ENCODE results near the gene TNC.

TNC gene

DNA sequence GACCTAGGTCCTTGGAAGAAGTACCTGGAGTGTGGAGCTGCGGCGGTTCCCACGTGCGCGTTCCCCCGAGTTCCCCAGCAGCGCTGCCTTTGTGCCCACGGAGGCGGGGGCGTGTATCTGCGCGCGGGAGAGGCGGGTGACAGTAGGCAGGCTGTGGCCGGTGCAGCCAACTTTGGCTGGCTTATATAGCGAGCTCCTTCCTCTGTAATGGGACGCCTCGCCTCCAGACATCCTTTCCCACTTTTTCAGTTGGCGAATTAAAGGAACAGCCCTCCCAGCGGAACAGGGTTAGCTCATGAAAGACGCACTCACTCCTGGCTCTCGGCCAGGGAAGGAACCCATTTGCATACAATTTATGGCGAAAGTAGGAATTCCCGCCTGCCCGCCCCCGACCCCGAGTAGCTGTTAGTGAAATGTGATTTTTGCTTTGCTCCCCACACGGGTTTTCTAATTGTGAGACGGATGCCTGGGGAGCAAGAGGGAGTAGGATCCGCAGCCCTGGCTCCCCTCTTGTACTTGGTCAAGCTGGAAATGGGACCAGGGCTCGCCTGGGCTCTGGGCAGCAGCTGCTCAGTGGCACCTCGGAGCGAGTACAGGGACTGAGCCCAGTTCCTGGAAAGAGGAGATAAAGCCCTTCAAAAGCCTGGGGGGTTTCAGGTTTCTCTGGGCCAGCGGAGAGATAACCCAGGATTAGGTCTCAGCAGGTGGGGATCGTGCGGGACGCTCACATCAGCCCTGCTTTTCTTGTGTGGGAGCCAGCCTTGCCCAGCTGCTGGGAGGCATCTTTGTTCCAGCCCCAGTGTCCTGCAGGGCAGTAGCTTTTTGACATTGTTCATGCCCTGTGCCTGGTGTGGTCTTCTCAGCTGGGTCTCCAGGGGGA lies at the start of gene TNC:
Gene TNC (minus strand): TSS at position 159 of the 880 bp plus-strand sequence. CDS start 27,139 bp downstream, outside the sequence.
- DNase-seq (ENCODE audit: low read depth): peak; percentile 91

DNA sequence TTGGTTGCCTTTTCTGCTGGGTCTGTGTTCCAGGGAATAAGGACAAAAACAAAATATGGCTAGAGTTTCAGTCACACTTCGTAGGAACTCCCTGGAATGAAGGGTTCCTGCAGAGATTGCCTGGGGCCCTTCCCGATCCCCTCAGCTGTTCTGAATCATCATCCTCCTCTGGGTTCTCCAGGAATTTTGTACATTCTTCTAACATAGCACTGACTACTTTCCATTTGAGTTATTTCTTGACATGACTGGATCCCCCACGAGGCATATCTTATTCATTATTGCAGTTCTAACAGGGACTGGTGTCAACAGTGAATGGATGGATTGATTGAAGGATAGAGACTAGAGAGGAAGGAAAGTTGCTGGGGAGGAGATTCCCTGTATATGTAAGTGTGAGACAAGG lies 49.2 kb upstream of the TNC start:
- DNase-seq (ENCODE audit: low read depth): peak; percentile 98

DNA sequence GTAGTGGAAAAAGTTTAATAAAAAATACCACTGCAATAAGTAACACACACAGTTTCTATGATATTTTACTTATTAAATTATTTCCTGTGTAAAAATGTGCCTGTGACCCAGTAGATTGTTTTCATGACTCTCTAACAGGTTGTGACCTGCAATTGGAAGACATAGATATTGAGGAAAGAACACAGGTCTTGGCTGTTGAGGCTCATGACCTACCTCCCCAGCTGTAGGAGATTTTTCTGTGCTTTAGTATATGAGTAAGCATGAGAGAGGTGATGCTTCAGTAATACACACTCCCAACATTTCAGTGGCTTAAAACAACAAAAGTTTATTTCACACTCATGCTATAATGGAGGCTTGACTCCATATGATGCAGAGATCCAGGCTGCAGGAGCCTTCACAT lies 47.3 kb upstream of the TNC start:
- DNase-seq (ENCODE audit: low read depth): no peak

DNA sequence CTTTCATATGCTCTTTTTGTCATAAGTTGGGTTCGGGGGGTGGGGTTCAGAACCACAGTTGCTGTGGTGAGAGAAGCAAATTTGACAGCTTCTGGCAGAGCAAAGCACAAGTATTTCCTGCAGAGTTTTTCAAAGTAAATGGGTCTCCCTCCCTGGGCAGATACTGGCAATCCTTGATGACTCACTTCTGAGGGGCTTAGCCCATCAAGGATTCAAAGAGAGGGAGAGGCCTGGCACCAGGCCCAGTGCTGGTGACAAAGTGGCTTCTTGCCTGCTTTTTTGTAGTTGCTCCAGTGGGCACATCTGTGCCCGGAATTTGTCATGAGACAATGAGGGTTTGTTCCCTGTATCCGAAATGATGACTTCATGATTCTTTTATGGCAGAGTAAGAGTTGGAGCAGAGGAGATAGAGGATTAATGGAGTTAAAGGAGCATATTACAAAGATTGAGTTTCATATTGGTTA lies 46.6 kb upstream of the TNC start:
- peak; percentile 66 for DNase-seq (ENCODE audit: low read depth)

GRCh38 chr9:115162946-115163345 lies 45.0 kb upstream of the TNC start:
- peak; percentile 54 for DNase-seq (ENCODE audit: low read depth)

- peak; percentile 60 for DNase-seq (ENCODE audit: low read depth)
Measured at GRCh38 chr9:115161446-115161845, 43.5 kb upstream of the TNC start.

DNA sequence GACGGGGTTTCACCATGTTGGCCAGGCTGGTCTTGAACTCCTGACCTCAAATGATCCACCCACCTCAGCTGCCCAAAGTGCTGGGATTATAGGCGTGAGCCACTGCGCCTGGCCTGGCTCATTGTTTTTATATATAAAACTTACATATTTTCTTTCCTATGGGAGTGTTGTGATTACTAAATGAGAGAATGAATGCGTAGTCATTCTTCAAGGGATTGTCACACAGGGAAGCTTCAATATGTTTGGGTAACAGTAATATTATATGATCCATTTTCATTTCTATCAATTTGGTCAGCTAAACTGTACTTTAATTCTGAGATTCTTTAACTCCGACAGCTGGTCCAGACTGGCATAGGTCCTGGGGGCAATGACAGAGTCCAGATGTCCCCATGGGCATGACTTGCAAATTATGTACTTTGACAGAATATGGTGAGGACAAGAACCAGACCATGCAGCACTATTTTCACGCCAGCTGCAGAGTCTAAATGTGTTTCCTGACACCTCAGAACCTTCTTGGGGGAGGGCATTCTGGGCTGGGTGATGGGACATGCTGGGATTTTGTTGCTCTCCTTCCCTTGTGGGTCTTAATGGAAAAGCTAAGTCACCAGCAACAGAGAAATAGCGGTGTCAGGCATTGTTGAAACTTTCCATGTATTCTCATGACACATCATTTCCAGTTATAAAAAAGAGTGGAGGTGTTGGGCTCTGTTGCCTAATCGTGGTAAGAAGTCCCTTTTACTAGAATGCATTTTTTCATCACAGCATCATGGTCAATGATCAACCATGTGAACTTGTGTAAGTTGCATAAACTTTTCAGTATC lies 40.9 kb upstream of the TNC start:
- peak; percentile 87 for DNase-seq (ENCODE audit: low read depth)

DNA sequence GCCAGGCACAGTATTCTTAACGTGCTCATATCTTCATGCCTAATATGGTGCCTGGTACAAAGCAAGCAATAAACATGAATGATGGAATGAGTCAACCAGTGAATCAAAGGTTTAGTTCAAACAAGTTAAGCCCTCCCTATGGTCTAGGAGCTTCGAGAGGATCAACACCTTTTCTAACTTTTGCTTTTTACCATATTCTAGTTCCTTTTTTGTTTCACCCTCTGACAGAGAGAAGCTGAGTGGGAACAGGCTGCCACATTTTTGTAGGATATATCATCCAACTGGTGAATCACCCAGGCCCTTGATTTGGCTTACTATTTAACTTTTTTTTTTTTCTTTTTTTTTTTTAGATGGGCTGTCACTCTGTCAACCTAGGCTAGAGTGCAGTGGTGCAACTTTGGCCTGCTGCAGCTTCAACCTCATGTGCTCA lies 39.3 kb upstream of the TNC start:
- peak; percentile 92 for DNase-seq (ENCODE audit: low read depth)

GRCh38 chr9:115155037-115155436 lies 37.1 kb upstream of the TNC start:
- no peak for DNase-seq (ENCODE audit: low read depth)

DNA sequence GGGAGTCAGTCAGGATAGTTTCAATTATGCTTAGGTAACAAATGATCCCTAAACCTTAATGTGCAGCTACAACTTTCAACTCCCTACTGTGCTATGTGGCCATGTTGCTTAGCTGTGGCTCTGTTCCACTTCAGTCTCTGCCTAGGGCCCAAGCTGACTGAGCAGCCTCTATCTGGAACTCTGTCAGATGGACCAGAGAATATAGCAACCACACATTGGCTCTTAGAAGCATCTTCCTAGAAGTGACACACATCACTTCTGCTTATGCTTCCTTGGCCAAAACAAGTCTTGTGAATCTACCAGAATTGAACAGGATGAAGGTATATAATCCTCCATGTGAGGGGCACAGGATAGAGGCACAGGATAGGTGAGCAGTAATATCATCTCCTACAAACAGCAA lies 36.7 kb upstream of the TNC start:
- DNase-seq (ENCODE audit: low read depth): no peak

GRCh38 chr9:115152281-115152820 lies 34.4 kb upstream of the TNC start:
- DNase-seq (ENCODE audit: low read depth): no peak

- DNase-seq (ENCODE audit: low read depth): no peak
Measured at GRCh38 chr9:115148721-115149120, 30.8 kb upstream of the TNC start.

- peak; percentile 98 for DNase-seq (ENCODE audit: low read depth)
Measured at GRCh38 chr9:115146581-115147021, 28.6 kb upstream of the TNC start.

- DNase-seq (ENCODE audit: low read depth): peak; percentile 70
Measured at GRCh38 chr9:115144706-115145105, 26.7 kb upstream of the TNC start.

GRCh38 chr9:115143689-115144088 lies 25.7 kb upstream of the TNC start:
- DNase-seq (ENCODE audit: low read depth): no peak

DNA sequence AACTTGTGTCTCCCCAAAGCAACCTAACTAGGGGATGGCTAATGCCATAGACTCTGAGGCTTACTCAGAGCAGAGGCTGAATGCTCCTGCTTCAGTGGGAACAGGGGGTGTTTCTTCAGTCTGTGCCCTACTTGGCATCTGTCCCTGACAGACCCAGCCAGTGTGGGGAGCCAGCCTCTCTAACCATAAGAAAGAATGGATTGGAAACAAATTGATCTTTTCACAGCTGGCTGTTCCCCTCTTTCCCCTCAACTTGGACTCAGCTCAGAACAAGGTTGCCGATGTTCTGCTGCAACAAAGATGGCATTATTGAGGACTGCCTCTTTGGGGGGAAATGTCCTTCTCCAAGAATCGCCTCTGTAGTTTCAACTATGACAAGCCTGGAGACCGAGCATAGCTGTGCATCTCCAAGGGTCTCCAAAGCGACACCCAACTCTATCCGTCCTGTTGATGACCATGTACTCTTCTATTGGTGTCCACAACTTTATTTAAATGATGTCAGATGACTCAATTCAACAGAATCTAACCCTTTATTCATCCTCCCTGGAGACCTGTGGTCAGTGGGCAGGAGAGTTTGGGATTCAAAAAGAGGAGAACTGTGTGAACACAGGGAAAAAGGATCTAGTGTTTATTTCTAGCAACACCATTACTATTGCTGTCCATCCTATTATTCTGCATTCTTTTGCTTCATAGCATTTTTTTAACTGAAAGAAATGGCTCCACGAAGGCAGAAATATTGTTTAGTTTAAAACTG lies 24.7 kb upstream of the TNC start:
- peak; percentile 44 for DNase-seq (ENCODE audit: low read depth)

GRCh38 chr9:115142090-115142489 lies 24.1 kb upstream of the TNC start:
- no peak for DNase-seq (ENCODE audit: low read depth)

GRCh38 chr9:115141612-115142011 lies 23.7 kb upstream of the TNC start:
- DNase-seq (ENCODE audit: low read depth): no peak

DNA sequence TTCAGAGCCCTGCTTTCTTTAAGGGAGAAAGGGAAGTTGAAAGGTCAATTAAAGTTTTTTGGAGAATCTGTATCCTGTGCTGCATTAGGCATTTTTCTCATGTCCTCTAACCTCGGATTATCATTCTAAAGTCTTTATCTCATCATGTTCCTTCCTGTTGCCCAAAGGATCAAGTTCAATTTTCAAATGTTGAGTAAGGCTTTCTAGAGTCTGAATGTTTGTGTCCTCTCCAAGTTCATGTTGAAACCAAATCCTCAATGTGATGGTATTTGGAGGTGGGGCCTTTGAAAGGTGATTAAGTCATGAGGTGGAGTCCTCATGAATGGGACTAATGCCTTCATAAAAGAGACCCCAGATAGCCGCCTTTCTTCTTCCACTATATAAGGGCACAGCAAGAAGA lies 20.2 kb upstream of the TNC start:
- DNase-seq (ENCODE audit: low read depth): peak; percentile 44

- DNase-seq (ENCODE audit: low read depth): no peak
Measured at GRCh38 chr9:115137526-115137925, 19.6 kb upstream of the TNC start.

DNA sequence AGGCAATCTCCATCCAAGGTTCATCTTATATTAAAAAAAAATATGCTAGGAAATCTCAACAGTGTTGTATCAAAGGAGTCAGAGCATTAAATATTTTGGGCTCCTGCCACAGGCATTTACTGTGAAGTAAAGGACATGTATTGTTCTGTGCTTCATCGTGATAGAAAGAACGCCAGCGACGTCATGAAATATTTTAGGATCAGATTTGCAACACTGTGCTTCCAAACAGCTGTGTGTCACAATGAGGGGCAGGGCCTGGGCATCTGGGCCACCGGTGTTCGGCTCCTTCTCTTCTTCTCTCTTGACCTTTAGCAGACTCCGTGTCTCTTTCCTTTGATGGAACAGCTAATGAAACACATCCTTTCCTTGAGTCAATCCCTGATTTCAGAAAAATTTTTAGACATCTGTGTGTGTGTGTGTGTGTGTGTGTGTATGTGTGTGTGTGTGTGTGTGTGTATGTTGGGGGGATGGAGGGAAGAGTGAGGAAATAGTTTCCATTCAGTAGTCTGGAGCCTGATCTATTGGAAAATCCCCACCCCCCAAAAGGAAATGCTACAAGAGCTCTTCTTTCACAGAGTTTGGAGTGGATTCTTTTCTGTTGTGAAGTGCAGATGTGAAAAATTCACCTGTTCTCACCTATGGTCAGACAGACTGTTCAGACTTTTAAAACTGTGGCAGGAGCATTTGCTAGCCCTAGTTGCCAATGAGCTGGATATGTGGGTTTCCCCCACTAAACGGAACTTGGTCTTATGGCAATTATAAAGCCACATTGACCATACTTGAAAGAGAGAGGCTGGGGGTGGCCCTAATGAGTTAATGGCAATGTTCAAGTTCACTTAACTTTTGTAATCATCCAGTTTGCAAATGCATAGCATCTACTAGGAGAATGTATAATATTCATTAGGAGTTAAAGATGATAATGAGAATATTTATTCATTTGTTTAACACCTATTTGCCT lies 18.1 kb upstream of the TNC start:
- peak; percentile 88 for DNase-seq (ENCODE audit: low read depth)
